Ishikawa (cell line): ENCODE results near the gene RBPJ.

Experiments used
- EP300 ChIP-seq: IDR thresholded peaks from 2 replicates; pipeline ENCODE4 v1.6.1; 2012; ENCODE audit warnings: borderline replicate concordance
- NFIC ChIP-seq: IDR thresholded peaks from 2 replicates; pipeline ENCODE4 v1.6.1; 2012
- RAD21 ChIP-seq: IDR thresholded peaks from 2 replicates; pipeline ENCODE4 v1.6.1; 2012; ENCODE audit warnings: low read depth
- TAF1 ChIP-seq: IDR thresholded peaks from 2 replicates; pipeline ENCODE4 v1.6.1; 2012; ENCODE audit warnings: low read depth, mild to moderate bottlenecking
- TCF12 ChIP-seq: IDR thresholded peaks from 2 replicates; pipeline ENCODE4 v1.6.1; 2012; ENCODE audit warnings: low read depth
- TF ChIP-seq, protein P1 (sequence below): IDR thresholded peaks from 2 replicates; pipeline ENCODE4 v1.6.1; 2012

DNA sequence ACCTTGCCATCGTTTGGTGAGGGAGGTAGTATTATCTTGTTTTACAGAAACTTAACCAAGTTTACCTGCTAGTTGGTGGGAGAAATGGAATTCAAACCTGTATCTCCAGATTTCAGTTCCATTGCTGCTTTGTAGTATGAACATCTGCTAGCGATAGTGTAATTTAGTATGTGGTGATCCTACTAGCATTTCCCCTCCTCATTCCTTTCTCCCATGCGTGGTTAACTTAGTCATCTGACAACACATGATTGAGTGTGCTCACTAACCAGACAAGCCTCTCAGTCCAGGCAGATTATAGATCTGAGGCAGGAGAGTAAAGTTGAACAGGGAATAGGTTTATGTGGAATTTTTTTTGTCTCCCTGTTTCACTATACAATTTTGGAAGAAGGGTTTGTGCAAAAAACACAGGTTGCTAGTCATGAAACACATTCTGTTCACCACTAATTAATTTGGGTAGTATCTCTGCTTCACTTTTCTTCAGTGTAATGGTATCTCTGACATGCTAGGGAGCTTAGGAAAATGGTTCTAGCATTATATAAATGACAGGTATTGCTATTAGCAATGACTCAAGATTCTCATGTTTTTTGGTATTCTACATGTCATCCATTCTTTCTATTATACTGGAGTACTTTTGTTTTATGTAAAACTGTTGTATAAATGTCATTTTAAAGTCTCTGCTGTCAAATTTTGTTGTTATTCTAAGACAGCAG, 21.7 kb downstream of the RBPJ start:
- TF ChIP-seq RAD21 = no peak
- TF ChIP-seq TAF1 = no peak
- TF ChIP-seq TCF12 = no peak
- no peak for TF ChIP-seq NFIC
- TF ChIP-seq, protein P1, sequence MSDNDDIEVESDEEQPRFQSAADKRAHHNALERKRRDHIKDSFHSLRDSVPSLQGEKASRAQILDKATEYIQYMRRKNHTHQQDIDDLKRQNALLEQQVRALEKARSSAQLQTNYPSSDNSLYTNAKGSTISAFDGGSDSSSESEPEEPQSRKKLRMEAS = no peak
- no peak for TF ChIP-seq EP300
